Liver (tissue), 9 donors: ENCODE results near the gene VPS37B. TPM values are rescaled to one million over a fixed set of nuclear protein-coding genes. Genes with fewer than 3 reads are reported as not detected.
"Not testable (repeated sequence)": the region's sequence is repeated elsewhere in the genome, so short reads cannot be mapped to it uniquely, and the experiment has no call there.

Experiments used
- DNase-seq: peaks from one replicate; pipeline ENCODE4 v3.0.0-alpha.2; 2017; ENCODE audit warnings: low spot score
- H3K27ac ChIP-seq, 2 donors: one replicate each; pipeline ENCODE4 v1.7.0; 2013; ENCODE audit warnings: inconsistent platforms in 2 of 2, low read length in 2 of 2, control low read depth in 1 of 2, low read depth in 1 of 2, mild to moderate bottlenecking in 1 of 2
- H3K27me3 ChIP-seq, 4 donors: one replicate each; pipeline versions ENCODE4 v1.6.1 to v1.7.0; 2013; ENCODE audit warnings: low read length in 3 of 4, inconsistent platforms in 1 of 4, mild to moderate bottlenecking in 1 of 4, moderate library complexity in 1 of 4; ENCODE audit not compliant: control insufficient read depth in 4 of 4, insufficient read depth in 4 of 4
- H3K36me3 ChIP-seq, 4 donors: one replicate each; pipeline versions ENCODE4 v1.6.1 to v1.7.0; 2013; ENCODE audit warnings: low read length in 3 of 4, mild to moderate bottlenecking in 3 of 4, low read depth in 1 of 4, moderate library complexity in 1 of 4; ENCODE audit not compliant: control insufficient read depth in 4 of 4, insufficient read depth in 3 of 4
- H3K4me1 ChIP-seq, 4 donors: one replicate each; pipeline versions ENCODE4 v1.6.1 to v1.7.0; 2013; ENCODE audit warnings: low read length in 3 of 4, mild to moderate bottlenecking in 3 of 4, moderate library complexity in 1 of 4; ENCODE audit not compliant: control insufficient read depth in 4 of 4, insufficient read depth in 4 of 4
- H3K4me3 ChIP-seq, 3 donors: one replicate each; pipeline versions ENCODE4 v1.6.1 to v1.7.0; 2013; ENCODE audit warnings: low read length in 3 of 3, control low read depth in 1 of 3, low read depth in 1 of 3, mild to moderate bottlenecking in 1 of 3
- H3K9ac ChIP-seq, 2 donors: one replicate each; pipeline ENCODE4 v1.7.0; 2013; ENCODE audit warnings: low read length in 2 of 2, mild to moderate bottlenecking in 2 of 2, moderate library complexity in 2 of 2, control low read depth in 1 of 2, low read depth in 1 of 2
- H3K9me3 ChIP-seq, 4 donors: one replicate each; pipeline versions ENCODE4 v1.6.1 to v1.7.0; 2013; ENCODE audit warnings: low read length in 3 of 4; ENCODE audit not compliant: control insufficient read depth in 4 of 4
- ATF3 ChIP-seq: IDR thresholded peaks from 2 replicates; pipeline ENCODE4 v1.6.1; 2016; ENCODE audit warnings: antibody characterized with exemption
- CTCF ChIP-seq: fragments of 150-350 bp; IDR thresholded peaks from 2 replicates; pipeline ENCODE4 v1.5.1; 2017; ENCODE audit warnings: improper control_type of control experiment, low read depth, low read length; ENCODE audit not compliant: missing input control
- FOXA2 ChIP-seq: IDR thresholded peaks from 2 replicates; pipeline ENCODE4 v1.6.1; 2016; ENCODE audit warnings: antibody characterized with exemption
- HNF4A ChIP-seq, 2 donors: conservative IDR thresholded peaks; 2 replicates each; pipeline ENCODE4 v1.6.1; 2016; ENCODE audit warnings: antibody characterized with exemption in 2 of 2, mild to moderate bottlenecking in 2 of 2
- HNF4G ChIP-seq: IDR thresholded peaks from 2 replicates; pipeline ENCODE4 v1.6.1; 2016; ENCODE audit warnings: antibody characterized with exemption
- NR2F2 ChIP-seq: IDR thresholded peaks from 2 replicates; pipeline ENCODE4 v1.6.1; 2016; ENCODE audit warnings: antibody characterized with exemption
- RAD21 ChIP-seq, 2 donors: IDR thresholded peaks; 2 replicates each; pipeline ENCODE4 v1.6.1; 2016; ENCODE audit warnings: antibody characterized with exemption in 2 of 2, mild to moderate bottlenecking in 2 of 2
- RXRA ChIP-seq, 2 donors: IDR thresholded peaks; 2 replicates each; pipeline ENCODE4 v1.6.1; 2017 to 2018; ENCODE audit warnings: antibody characterized with exemption in 2 of 2, mild to moderate bottlenecking in 1 of 2
- SP1 ChIP-seq: IDR thresholded peaks from 2 replicates; pipeline ENCODE4 v1.6.1; 2018; ENCODE audit warnings: antibody characterized with exemption, mild to moderate bottlenecking
- YY1 ChIP-seq: IDR thresholded peaks from 2 replicates; pipeline ENCODE4 v1.6.1; 2016; ENCODE audit warnings: antibody characterized with exemption, mild to moderate bottlenecking
- WGBS: extraction: QIAGEN DNeasy Blood & Tissue Kit; methylation state at CpG from one replicate; pipeline ENCODE4 v1.1.7; 2013; 5-methylcytosine and 5-hydroxymethylcytosine counted together
- polyA plus RNA-seq, 2 donors: library from polyadenylated mRNA; stranded (reverse) in 1 of 2; unstranded in 1 of 2; fragments of 200-250 nt in 1 of 2; fragments of >200 nt in 1 of 2; fragmentation: Nextera tagmentation in 1 of 2; extraction: Ambion mirVana in 1 of 2; gene quantifications; one replicate each; pipeline versions ENCODE4 v1.2.1 to v1.2.3, GENCODE V29; 2013 to 2015
- total RNA-seq, 2 donors: library from RNA; depleted of rRNA; stranded (reverse); fragments of >200 nt; gene quantifications; one replicate each; pipeline ENCODE4 v1.2.3, GENCODE V29; 2014
- donor health status: healthy.
- donor health status: healthy.
- donor health status: healthy.
- donor health status: healthy.
- donor health status: healthy.

Gene VPS37B
- total and polyA plus RNA-seq, 4 donors = 2.3 to 6.8 (median 3.8) TPM

GRCh38 chr12:122880155-122880667, 15.7 kb downstream of the VPS37B start:
- 76% methylated on average over 10 of the region's 10 CpGs for WGBS
- Histone ChIP-seq H3K9me3 (no peaks in the 10 kb centered on the region), H3K4me1 (peaks cover 3 to 15% (median 6%) of the 10 kb centered on the region in 4 donors), H3K27me3 (no peaks in the 10 kb centered on the region), H3K36me3 (no peaks in the 10 kb centered on the region), H3K27ac (peak overlapping the region in 1 of 2 donors; percentile 14), H3K4me3 (no peak overlapping the region), H3K9ac (no peak overlapping the region)
- TF ChIP-seq HNF4A (conservative IDR thresholded peaks at IDR 0.05) = no peak
- no peak for DNase-seq

GRCh38 chr12:122878780-122879612, 16.9 kb downstream of the VPS37B start:
- no peak overlapping the region for H3K9ac ChIP-seq
- no peak overlapping the region for H3K4me3 ChIP-seq
- no peak for TF ChIP-seq ATF3
- TF ChIP-seq YY1 = no peak
- no peak for TF ChIP-seq CTCF
- no peaks in the 10 kb centered on the region for H3K27me3 ChIP-seq
- H3K9me3 ChIP-seq = no peaks in the 10 kb centered on the region
- WGBS = 85% methylated on average over 17 of the region's 17 CpGs
- no peak overlapping the region for H3K27ac ChIP-seq
- no peaks in the 10 kb centered on the region for H3K36me3 ChIP-seq
- peaks cover 3 to 9% (median 7%) of the 10 kb centered on the region in 4 donors for H3K4me1 ChIP-seq
- DNase-seq = no peak

GRCh38 chr12:122876731-122877130, 19.2 kb downstream of the VPS37B start:
- Histone ChIP-seq H3K36me3 (no peaks in the 10 kb centered on the region), H3K27me3 (no peaks in the 10 kb centered on the region), H3K9ac (no peak overlapping the region), H3K27ac (no peak overlapping the region), H3K4me1 (peaks cover 9 to 29% (median 28%) of the 10 kb centered on the region in 4 donors), H3K4me3 (no peak overlapping the region), H3K9me3 (no peaks in the 10 kb centered on the region)
- no peak for TF ChIP-seq HNF4A (conservative IDR thresholded peaks at IDR 0.05)
- TF ChIP-seq FOXA2 = no peak
- no peak for TF ChIP-seq RXRA (IDR thresholded peaks at IDR 0.05)
- no peak for TF ChIP-seq YY1
- TF ChIP-seq RAD21 (IDR thresholded peaks at IDR 0.05) = no peak
- no peak for TF ChIP-seq ATF3
- TF ChIP-seq HNF4G = no peak
- no peak for TF ChIP-seq SP1
- no peak for TF ChIP-seq NR2F2
- DNase-seq = no peak
- 79% methylated on average over 3 of the region's 3 CpGs for whole genome bisulfite sequencing

- not testable (repeated sequence) for DNase-seq, H3K9me3 ChIP-seq, H3K27me3 ChIP-seq, H3K4me3 ChIP-seq, H3K27ac ChIP-seq, H3K9ac ChIP-seq, H3K36me3 ChIP-seq
- H3K4me1 ChIP-seq = peaks cover 9 to 33% (median 32%) of the 10 kb centered on the region in 4 donors
- WGBS = 94% methylated on average over 5 of the region's 5 CpGs
These were observed 19.6 kb downstream of the VPS37B start for GRCh38 chr12:122876281-122876680.
